Stimulated activated naive CD8-positive, alpha-beta T cell treated with anti-CD3 and anti-CD28 coated beads, Interleukin-15, Interleukin-2, amounts not matched to agents 100 ng/mL and 50 ng/mL, for 24 hours (primary cell): Measurements from ENCODE around the gene EHMT1.

Experiments
- H3K27ac Mint-ChIP-seq: one replicate; pipeline ENCODE4 v1.8.0; 2021; ENCODE audit warnings: mild to moderate bottlenecking, mixed read lengths
- H3K27me3 Mint-ChIP-seq: one replicate; pipeline ENCODE4 v1.8.0; 2021; ENCODE audit warnings: mixed read lengths
- H3K36me3 Mint-ChIP-seq: one replicate; pipeline ENCODE4 v1.8.0; 2021; ENCODE audit warnings: low read depth, mixed read lengths
- H3K4me1 Mint-ChIP-seq: one replicate; pipeline ENCODE4 v1.8.0; 2021; ENCODE audit warnings: low read depth, mixed read lengths
- H3K4me3 Mint-ChIP-seq: one replicate; pipeline ENCODE4 v1.8.0; 2021; ENCODE audit warnings: mild to moderate bottlenecking, mixed read lengths
- H3K9me3 Mint-ChIP-seq: one replicate; pipeline ENCODE4 v1.8.0; 2021; ENCODE audit warnings: mixed read lengths

The EHMT1 gene

DNA sequence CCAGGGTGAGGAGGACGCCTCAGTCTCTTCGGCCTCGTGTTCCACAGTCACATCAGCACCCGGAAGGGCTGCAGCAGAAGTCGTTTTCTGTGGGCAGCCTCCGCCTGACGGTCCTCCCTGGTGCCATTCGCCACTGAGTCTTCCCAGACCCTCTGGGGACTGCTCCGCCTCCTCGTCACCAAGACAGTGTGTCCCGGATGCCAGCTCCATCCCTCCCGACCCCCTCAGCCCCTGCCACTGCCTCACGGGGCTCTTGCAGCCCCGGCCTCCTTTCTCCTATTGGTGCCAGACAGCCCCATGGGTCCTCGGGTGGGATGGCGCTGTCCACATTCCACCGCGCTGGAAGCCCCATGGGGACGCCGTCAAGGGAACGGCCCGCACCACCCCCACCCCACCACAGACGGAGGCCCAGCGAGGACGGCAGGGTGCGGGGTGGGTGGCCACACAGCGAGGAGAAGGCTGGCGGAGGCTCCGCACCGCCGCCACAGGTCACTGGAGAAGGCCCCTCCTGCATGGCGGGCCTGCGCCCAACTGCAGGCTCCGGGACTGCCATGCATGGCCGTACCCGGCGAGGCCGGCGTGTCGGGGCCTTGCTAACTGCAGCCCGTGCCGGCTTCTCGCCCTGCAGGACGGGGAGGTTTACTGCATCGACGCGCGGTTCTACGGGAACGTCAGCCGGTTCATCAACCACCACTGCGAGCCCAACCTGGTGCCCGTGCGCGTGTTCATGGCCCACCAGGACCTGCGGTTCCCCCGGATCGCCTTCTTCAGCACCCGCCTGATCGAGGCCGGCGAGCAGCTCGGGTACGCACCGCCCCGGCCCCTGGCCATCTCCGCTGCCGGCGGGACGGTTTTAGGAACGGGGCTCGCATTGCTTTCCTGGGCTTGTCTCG is 215.2 kb downstream of the EHMT1 start:
- H3K27ac Mint-ChIP-seq = no peak overlapping the region
- no peaks in the 10 kb centered on the region for H3K4me1 Mint-ChIP-seq
- H3K36me3 Mint-ChIP-seq = peaks cover 20% of the 10 kb centered on the region
- H3K4me3 Mint-ChIP-seq = no peak overlapping the region
- H3K9me3 Mint-ChIP-seq = no peaks in the 10 kb centered on the region
- no peaks in the 10 kb centered on the region for H3K27me3 Mint-ChIP-seq

- H3K27ac Mint-ChIP-seq = no peak overlapping the region
- peaks cover 16% of the 10 kb centered on the region for H3K36me3 Mint-ChIP-seq
- no peaks in the 10 kb centered on the region for H3K4me1 Mint-ChIP-seq
- H3K4me3 Mint-ChIP-seq = no peak overlapping the region
- no peaks in the 10 kb centered on the region for H3K9me3 Mint-ChIP-seq
- H3K27me3 Mint-ChIP-seq = no peaks in the 10 kb centered on the region
Measured at GRCh38 chr9:137834846-137835546, 216.2 kb downstream of the EHMT1 start.

DNA sequence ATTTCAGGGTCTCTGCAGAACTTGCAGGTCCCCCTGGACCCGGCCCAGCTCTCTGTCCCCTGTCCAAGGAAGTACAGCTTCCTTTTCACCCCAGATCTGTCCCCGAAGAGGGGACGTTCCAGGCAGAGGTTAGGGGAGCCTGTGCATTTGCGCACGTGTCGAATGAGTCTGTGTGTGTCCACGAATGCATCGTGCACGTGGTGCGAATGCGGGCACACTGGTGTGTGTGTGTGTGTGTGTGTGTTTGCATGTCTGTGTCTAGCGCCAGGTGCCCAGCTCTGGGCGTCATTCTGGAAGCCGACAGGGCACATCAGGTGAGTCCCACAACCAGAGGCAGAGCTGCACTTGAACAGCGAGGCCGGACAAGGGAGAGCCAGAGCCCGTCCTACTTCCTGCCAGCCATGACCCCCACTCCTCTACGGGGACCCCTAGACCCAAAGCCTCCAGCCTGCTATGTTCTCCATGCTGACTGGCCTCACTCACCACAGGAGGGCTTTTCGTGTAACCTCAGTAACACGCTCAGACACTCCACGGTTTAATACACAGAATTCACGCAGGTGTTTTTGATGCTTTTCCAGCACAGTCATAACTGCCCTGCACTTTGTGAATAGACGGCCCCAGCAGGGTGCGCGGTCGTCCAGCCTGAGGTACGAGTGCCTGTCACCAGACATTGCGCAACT is 217.5 kb downstream of the EHMT1 start:
- Mint-ChIP-seq H3K27me3 (no peaks in the 10 kb centered on the region), H3K9me3 (no peaks in the 10 kb centered on the region), H3K36me3 (peaks cover 14% of the 10 kb centered on the region), H3K4me1 (no peaks in the 10 kb centered on the region), H3K27ac (no peak overlapping the region), H3K4me3 (no peak overlapping the region)

- H3K36me3 Mint-ChIP-seq = peaks cover 11% of the 10 kb centered on the region
- no peak overlapping the region for H3K27ac Mint-ChIP-seq
Measured at GRCh38 chr9:137836831-137837241, 218.0 kb downstream of the EHMT1 start.

GRCh38 chr9:137837345-137838278 is 218.8 kb downstream of the EHMT1 start:
- no peaks in the 10 kb centered on the region for H3K9me3 Mint-ChIP-seq
- no peaks in the 10 kb centered on the region for H3K27me3 Mint-ChIP-seq
- peaks cover 9% of the 10 kb centered on the region for H3K36me3 Mint-ChIP-seq
- no peak overlapping the region for H3K4me3 Mint-ChIP-seq
- no peak overlapping the region for H3K27ac Mint-ChIP-seq
- no peaks in the 10 kb centered on the region for H3K4me1 Mint-ChIP-seq

More at GRCh38 chr9:137836831-137837241, 218.0 kb downstream of the EHMT1 start:
- no peak overlapping the region for H3K4me3 Mint-ChIP-seq
- no peaks in the 10 kb centered on the region for H3K27me3 Mint-ChIP-seq
- no peaks in the 10 kb centered on the region for H3K4me1 Mint-ChIP-seq
- H3K9me3 Mint-ChIP-seq = no peaks in the 10 kb centered on the region

- H3K27me3 Mint-ChIP-seq = no peaks in the 10 kb centered on the region
- H3K4me1 Mint-ChIP-seq = no peaks in the 10 kb centered on the region
- H3K9me3 Mint-ChIP-seq = no peaks in the 10 kb centered on the region
- H3K27ac Mint-ChIP-seq = no peak overlapping the region
- no peak overlapping the region for H3K4me3 Mint-ChIP-seq
- H3K36me3 Mint-ChIP-seq = peaks cover 7% of the 10 kb centered on the region
Measured at GRCh38 chr9:137838576-137838975, 219.8 kb downstream of the EHMT1 start.

DNA sequence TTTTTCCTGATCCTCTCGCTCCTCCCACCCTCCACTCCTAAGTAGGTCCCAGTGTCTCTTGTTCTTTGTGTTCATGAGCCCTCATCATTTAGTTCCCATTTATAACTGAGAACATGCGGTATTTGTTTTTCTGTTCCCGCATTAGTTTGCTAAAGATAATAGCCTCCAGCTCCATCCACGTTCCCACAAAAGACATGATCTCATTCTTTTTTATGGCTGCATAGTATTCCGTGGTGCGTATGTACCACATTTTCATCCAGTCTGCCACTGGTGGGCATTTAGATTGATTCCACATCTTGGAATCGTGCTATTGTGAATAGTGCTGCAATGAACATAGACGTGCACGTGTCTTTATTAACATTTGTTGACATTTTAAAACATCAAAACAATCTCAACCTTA is 224.6 kb downstream of the EHMT1 start:
- Mint-ChIP-seq H3K36me3 (no peaks in the 10 kb centered on the region), H3K27ac (no peak overlapping the region), H3K9me3 (no peaks in the 10 kb centered on the region), H3K4me3 (no peak overlapping the region), H3K4me1 (no peaks in the 10 kb centered on the region), H3K27me3 (no peaks in the 10 kb centered on the region)

- H3K36me3 Mint-ChIP-seq = peaks cover 10% of the 10 kb centered on the region
- no peaks in the 10 kb centered on the region for H3K27me3 Mint-ChIP-seq
- no peaks in the 10 kb centered on the region for H3K4me1 Mint-ChIP-seq
- peaks cover 12% of the 10 kb centered on the region for H3K9me3 Mint-ChIP-seq
- H3K27ac Mint-ChIP-seq = no peak overlapping the region
- H3K4me3 Mint-ChIP-seq = no peak overlapping the region
Measured at GRCh38 chr9:137851516-137852267, 232.9 kb downstream of the EHMT1 start.

GRCh38 chr9:137853392-137853995 is 234.7 kb downstream of the EHMT1 start:
- Mint-ChIP-seq H3K36me3 (peaks cover 10% of the 10 kb centered on the region), H3K27ac (no peak overlapping the region), H3K27me3 (no peaks in the 10 kb centered on the region), H3K9me3 (peaks cover 12% of the 10 kb centered on the region), H3K4me3 (no peak overlapping the region), H3K4me1 (no peaks in the 10 kb centered on the region)

DNA sequence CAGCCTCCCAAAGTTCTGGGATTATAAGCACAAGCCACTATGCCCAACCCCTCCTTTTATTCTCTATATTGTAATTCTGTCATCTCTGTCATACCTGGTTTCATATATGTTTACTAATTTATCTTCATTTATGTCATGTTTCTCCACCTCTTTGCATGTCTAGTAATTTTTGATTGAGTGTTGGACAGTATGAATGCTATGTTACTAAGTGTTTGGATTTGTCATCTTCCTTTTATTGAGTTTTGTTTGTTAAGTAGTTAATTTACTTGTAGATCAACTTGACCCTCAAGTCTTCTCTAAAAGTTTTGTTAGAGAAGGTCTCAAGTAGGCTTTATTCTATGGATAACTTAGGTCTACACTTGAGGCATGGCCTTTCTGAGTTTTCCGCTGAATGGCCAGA is 241.6 kb downstream of the EHMT1 start:
- no peak overlapping the region for H3K27ac Mint-ChIP-seq
- H3K9me3 Mint-ChIP-seq = peaks cover 18% of the 10 kb centered on the region
- H3K4me1 Mint-ChIP-seq = no peaks in the 10 kb centered on the region
- no peak overlapping the region for H3K4me3 Mint-ChIP-seq
- peaks cover 10% of the 10 kb centered on the region for H3K36me3 Mint-ChIP-seq
- peaks cover 12% of the 10 kb centered on the region for H3K27me3 Mint-ChIP-seq

DNA sequence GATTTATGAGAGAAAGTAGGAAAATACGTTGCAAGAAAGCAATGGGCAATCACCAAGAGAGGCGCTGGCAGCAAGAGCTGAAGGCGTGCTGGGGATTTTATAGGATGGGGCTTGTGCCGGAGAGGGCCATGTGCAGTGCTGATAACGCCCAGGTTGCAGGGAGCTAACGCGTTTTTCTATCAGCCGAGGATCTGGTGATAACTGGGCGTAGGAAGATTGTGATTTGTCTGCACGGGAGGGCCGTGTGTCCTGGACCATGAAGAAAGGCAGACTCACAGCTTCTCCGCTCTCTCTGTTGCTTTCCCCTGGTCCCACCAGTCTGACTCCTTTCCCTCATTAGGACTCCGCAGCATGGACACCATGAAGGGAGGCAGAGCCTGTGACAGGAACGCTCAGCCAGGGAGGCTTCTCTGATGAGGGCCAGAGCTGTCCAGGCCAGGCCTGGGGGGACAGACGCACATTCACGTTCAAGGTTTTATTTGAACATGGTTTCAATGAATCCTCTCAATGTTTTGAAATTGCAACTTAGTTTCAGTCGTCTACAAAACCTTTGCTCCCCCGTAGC is 246.9 kb downstream of the EHMT1 start:
- Mint-ChIP-seq H3K36me3 (peaks cover 3% of the 10 kb centered on the region), H3K4me1 (no peaks in the 10 kb centered on the region), H3K9me3 (peaks cover 5% of the 10 kb centered on the region), H3K4me3 (no peak overlapping the region), H3K27me3 (peaks cover 25% of the 10 kb centered on the region), H3K27ac (no peak overlapping the region)

- Mint-ChIP-seq H3K4me3 (no peak overlapping the region), H3K9me3 (peaks cover 5% of the 10 kb centered on the region), H3K4me1 (no peaks in the 10 kb centered on the region), H3K27ac (no peak overlapping the region), H3K27me3 (peaks cover 22% of the 10 kb centered on the region), H3K36me3 (no peaks in the 10 kb centered on the region)
Measured at GRCh38 chr9:137866226-137867141, 247.7 kb downstream of the EHMT1 start.
